Astrocyte (in vitro differentiated cells and primary cell): ENCODE results near the gene DFFA. TPM values are rescaled to one million over a fixed set of nuclear protein-coding genes. Genes with fewer than 3 reads are reported as not detected.

Source experiments
- DNase-seq: peaks from one replicate; pipeline ENCODE4 v3.0.0-alpha.2; 2010; ENCODE audit warnings: low read depth
- FAIRE-seq: peaks from 2 replicates; lab custom pipeline; 2011; peaks lifted over from hg19 to GRCh38; lab: Jason Lieb, UNC
- H2AFZ ChIP-seq: 2 replicates; pipeline ENCODE4 v1.6.0; 2012; ENCODE audit warnings: low read depth, low read length, inconsistent platforms
- H3K27ac ChIP-seq: 2 replicates; pipeline ENCODE4 v1.5.1; 2011; ENCODE audit warnings: low read depth, low read length, inconsistent platforms
- H3K27me3 ChIP-seq: 2 replicates; pipeline ENCODE4 v1.6.0; 2011; ENCODE audit warnings: low read length, inconsistent platforms; ENCODE audit not compliant: insufficient read depth
- H3K36me3 ChIP-seq: 2 replicates; pipeline ENCODE4 v1.5.1; 2011; ENCODE audit warnings: low read length, inconsistent platforms; ENCODE audit not compliant: insufficient read depth
- H3K4me1 ChIP-seq: 2 replicates; pipeline ENCODE4 v1.5.1; 2011; ENCODE audit warnings: low read length, inconsistent platforms; ENCODE audit not compliant: insufficient read depth
- H3K4me2 ChIP-seq: 2 replicates; pipeline ENCODE4 v1.6.0; 2012; ENCODE audit warnings: low read length, inconsistent platforms
- H3K4me3 ChIP-seq: 2 replicates; pipeline ENCODE4 v1.5.1; 2011; ENCODE audit warnings: low read depth, mild to moderate bottlenecking, low read length, inconsistent platforms; ENCODE audit not compliant: insufficient read depth
- H3K79me2 ChIP-seq: 2 replicates; pipeline ENCODE4 v1.6.0; 2012; ENCODE audit warnings: mild to moderate bottlenecking, low read length, inconsistent platforms; ENCODE audit not compliant: insufficient read depth
- H3K9ac ChIP-seq: 2 replicates; pipeline ENCODE4 v1.6.0; 2012; ENCODE audit warnings: mild to moderate bottlenecking, low read length, inconsistent platforms
- H3K9me3 ChIP-seq: 2 replicates; pipeline ENCODE4 v1.5.1; 2012; ENCODE audit warnings: low read depth, mild to moderate bottlenecking, low read length, inconsistent platforms; ENCODE audit not compliant: insufficient read depth
- H4K20me1 ChIP-seq: 2 replicates; pipeline ENCODE4 v1.6.0; 2012; ENCODE audit warnings: low read length, inconsistent platforms; ENCODE audit not compliant: insufficient read depth
- H3K27ac Mint-ChIP-seq: one replicate; pipeline ENCODE4 v1.8.0; 2021; ENCODE audit warnings: mild to moderate bottlenecking, mixed read lengths; ENCODE audit not compliant: unreplicated experiment
- H3K27me3 Mint-ChIP-seq: one replicate; pipeline ENCODE4 v1.8.0; 2021; ENCODE audit warnings: low read depth, mixed read lengths; ENCODE audit not compliant: unreplicated experiment
- H3K36me3 Mint-ChIP-seq: one replicate; pipeline ENCODE4 v1.8.0; 2021; ENCODE audit warnings: low read depth, mixed read lengths; ENCODE audit not compliant: unreplicated experiment
- H3K4me1 Mint-ChIP-seq: one replicate; pipeline ENCODE4 v1.8.0; 2021; ENCODE audit warnings: low read depth, mixed read lengths; ENCODE audit not compliant: unreplicated experiment
- H3K4me3 Mint-ChIP-seq: one replicate; pipeline ENCODE4 v1.8.0; 2021; ENCODE audit warnings: mild to moderate bottlenecking, moderate library complexity, mixed read lengths; ENCODE audit not compliant: unreplicated experiment
- H3K9me3 Mint-ChIP-seq: one replicate; pipeline ENCODE4 v1.8.0; 2021; ENCODE audit warnings: mild to moderate bottlenecking, mixed read lengths; ENCODE audit not compliant: unreplicated experiment
- CTCF ChIP-seq: IDR thresholded peaks from 2 replicates; pipeline ENCODE4 v1.5.1; 2011; ENCODE audit warnings: low read depth, mild to moderate bottlenecking, inconsistent platforms, low read length, moderate library complexity; ENCODE audit not compliant: insufficient read depth
- EZH2 ChIP-seq: IDR thresholded peaks from 2 replicates; pipeline ENCODE4 v1.6.1; 2012; ENCODE audit warnings: mild to moderate bottlenecking, low read length, inconsistent platforms; ENCODE audit not compliant: insufficient read depth
- total RNA-seq: library from RNA; stranded (reverse); gene quantifications from 2 replicates; pipeline ENCODE4 v1.2.1, GENCODE V29; 2021

Gene DFFA
- total RNA-seq, 1 donor from 2014 or later = 58.2 TPM

DNA sequence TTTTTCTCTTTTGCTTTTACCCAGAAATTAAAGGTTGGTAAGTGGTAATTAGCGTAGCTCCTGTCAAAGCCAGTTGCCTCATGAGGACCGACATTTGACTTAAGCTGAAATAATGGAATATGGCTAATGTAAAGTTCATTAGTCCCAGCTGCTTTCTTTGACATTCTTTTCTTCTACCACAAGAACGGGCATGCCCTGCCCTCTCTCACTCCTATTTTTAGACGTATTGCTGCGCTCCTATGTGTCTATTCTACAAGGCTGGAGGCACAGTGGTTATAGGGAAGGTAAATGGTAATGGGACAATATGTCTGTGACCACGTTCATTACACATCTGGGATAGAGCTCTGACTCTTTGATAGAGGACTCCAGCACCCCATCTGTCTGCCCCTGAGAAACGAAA is 15.7 kb downstream of the DFFA start:
- peak overlapping the region; percentile 6 for H3K4me3 Mint-ChIP-seq

GRCh38 chr1:10456048-10456447 is 16.3 kb downstream of the DFFA start:
- Mint-ChIP-seq H3K36me3 (peaks cover under 1% of the 10 kb centered on the region), H3K4me3 (peak overlapping the region; percentile 27), H3K27ac (no peak overlapping the region), H3K4me1 (peaks cover 23% of the 10 kb centered on the region), H3K9me3 (no peaks in the 10 kb centered on the region), H3K27me3 (no peaks in the 10 kb centered on the region)
- Histone ChIP-seq H3K4me1 (peaks cover 17% of the 10 kb centered on the region), H3K9ac (no peak overlapping the region), H2AFZ (no peak overlapping the region), H3K36me3 (no peaks in the 10 kb centered on the region), H3K79me2 (no peaks in the 10 kb centered on the region), H3K9me3 (no peaks in the 10 kb centered on the region), H3K27me3 (no peaks in the 10 kb centered on the region), H3K4me3 (no peak overlapping the region), H4K20me1 (no peaks in the 10 kb centered on the region), H3K27ac (no peak overlapping the region), H3K4me2 (no peak overlapping the region)
- no peak for DNase-seq
- no peak for TF ChIP-seq CTCF
- TF ChIP-seq EZH2 = no peak
- FAIRE-seq = no peak

More for the DNA sequence above, 15.7 kb downstream of the DFFA start:
- H2AFZ ChIP-seq = no peak overlapping the region
- TF ChIP-seq CTCF = no peak
- no peak for TF ChIP-seq EZH2
- H3K9ac ChIP-seq = no peak overlapping the region
- DNase-seq = no peak
- no peaks in the 10 kb centered on the region for H3K9me3 ChIP-seq
- no peaks in the 10 kb centered on the region for H3K27me3 Mint-ChIP-seq
- H3K9me3 Mint-ChIP-seq = no peaks in the 10 kb centered on the region
- no peak overlapping the region for H3K27ac Mint-ChIP-seq
- no peak for FAIRE-seq
- peaks cover 18% of the 10 kb centered on the region for H3K4me1 Mint-ChIP-seq
- no peaks in the 10 kb centered on the region for H3K27me3 ChIP-seq
- no peaks in the 10 kb centered on the region for H4K20me1 ChIP-seq
- H3K36me3 Mint-ChIP-seq = peaks cover 4% of the 10 kb centered on the region
- H3K36me3 ChIP-seq = no peaks in the 10 kb centered on the region
- peaks cover 12% of the 10 kb centered on the region for H3K4me1 ChIP-seq
- H3K79me2 ChIP-seq = no peaks in the 10 kb centered on the region
- no peak overlapping the region for H3K27ac ChIP-seq
- no peak overlapping the region for H3K4me2 ChIP-seq
- H3K4me3 ChIP-seq = no peak overlapping the region

DNA sequence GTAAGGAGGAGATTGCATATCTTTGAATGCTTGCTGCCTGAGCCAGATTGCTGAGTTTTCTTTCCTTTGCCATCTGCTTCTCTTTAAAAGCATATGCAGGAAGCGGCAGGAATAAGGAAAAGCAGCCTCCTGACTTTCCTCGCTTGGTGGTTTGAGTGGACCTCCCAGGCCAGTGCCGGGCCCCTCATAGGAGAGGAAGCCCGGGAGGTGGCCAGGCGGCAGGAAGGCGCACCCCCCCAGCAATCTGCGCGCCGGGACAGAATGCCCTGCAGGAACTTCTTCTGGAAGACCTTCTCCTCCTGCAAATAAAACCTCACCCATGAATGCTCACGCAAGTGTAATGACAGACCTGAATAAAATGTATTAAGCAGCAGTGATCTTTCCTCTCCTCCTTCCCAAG is 21.0 kb downstream of the DFFA start:
- no peak for FAIRE-seq
- no peaks in the 10 kb centered on the region for H3K36me3 ChIP-seq
- H3K9me3 ChIP-seq = no peaks in the 10 kb centered on the region
- H3K9ac ChIP-seq = peak overlapping the region; percentile 1
- no peaks in the 10 kb centered on the region for H3K79me2 ChIP-seq
- H3K9me3 Mint-ChIP-seq = no peaks in the 10 kb centered on the region
- TF ChIP-seq CTCF (no peak), EZH2 (no peak)
- no peaks in the 10 kb centered on the region for H4K20me1 ChIP-seq
- H3K4me3 Mint-ChIP-seq = no peak overlapping the region
- H3K4me1 ChIP-seq = peaks cover 5% of the 10 kb centered on the region
- no peak overlapping the region for H3K27ac ChIP-seq
- H3K27me3 ChIP-seq = no peaks in the 10 kb centered on the region
- DNase-seq = peak; percentile 19
- peak overlapping the region; percentile 53 for H3K4me2 ChIP-seq
- H2AFZ ChIP-seq = no peak overlapping the region
- H3K4me3 ChIP-seq = peak overlapping the region; percentile 7
- no peak overlapping the region for H3K27ac Mint-ChIP-seq
- H3K4me1 Mint-ChIP-seq = peaks cover 10% of the 10 kb centered on the region
- H3K36me3 Mint-ChIP-seq = no peaks in the 10 kb centered on the region
- no peaks in the 10 kb centered on the region for H3K27me3 Mint-ChIP-seq
